ENCODE results near the gene ZNF440. TPM values are rescaled to one million over a fixed set of nuclear protein-coding genes. Genes with fewer than 3 reads are reported as not detected.

Gene ZNF440
- 3.6 and 5.1 TPM in 2 replicates for total RNA-seq

GRCh38 chr19:11814029-11814699 lies at the start of gene ZNF440:
Gene ZNF440, plus strand, starts transcription at chr19:11814273. Its CDS starts 175 bp downstream, at chr19:11814448.

GRCh38 chr19:11766597-11767591 lies 47.2 kb upstream of the ZNF440 start, which contains the start of gene ZNF441:
Gene ZNF441, plus strand, starts transcription at chr19:11767000. Its CDS starts 194 bp downstream, at chr19:11767194.

GRCh38 chr19:11798391-11799330 lies 15.4 kb upstream of the ZNF440 start, which contains the start of gene ZNF491:
Gene ZNF491, plus strand, starts transcription at chr19:11798523. Its CDS starts 7,431 bp downstream, at chr19:11805954.

GRCh38 chr19:11848594-11849469 lies 34.8 kb downstream of the ZNF440 start, which contains the start of gene ZNF439:
Gene ZNF439, plus strand, starts transcription at chr19:11848726. Its CDS starts 142 bp downstream, at chr19:11848868.

Other genes starting within 250 kb of the ZNF440 start
- 0.39 and 1.2 TPM in 2 replicates for gene ACP5, start 236.6 kb upstream of the ZNF440 start, total RNA-seq
- gene ZNF627, start 216.8 kb upstream of the ZNF440 start, total RNA-seq: 7.1 and 8.8 TPM in 2 replicates
- gene ZNF823, start 75.3 kb upstream of the ZNF440 start, total RNA-seq: 7.4 and 8.0 TPM in 2 replicates
- 2.8 and 3.0 TPM in 2 replicates for gene ZNF441, start 47.3 kb upstream of the ZNF440 start, total RNA-seq
- gene ZNF491, start 15.8 kb upstream of the ZNF440 start, total RNA-seq: 0.64 and 1.4 TPM in 2 replicates
- gene ZNF439, start 34.5 kb downstream of the ZNF440 start, total RNA-seq: 0.34 and 0.87 TPM in 2 replicates
- 5.4 and 9.2 TPM in 2 replicates for gene ZNF69, start 73.5 kb downstream of the ZNF440 start, total RNA-seq
- 2.3 and 3.6 TPM in 2 replicates for gene ZNF700, start 110.8 kb downstream of the ZNF440 start, total RNA-seq
- 0.27 and 0.30 TPM in 2 replicates for gene ZNF763, start 150.8 kb downstream of the ZNF440 start, total RNA-seq
- gene ZNF433, start 221.4 kb downstream of the ZNF440 start, total RNA-seq: 1.4 and 2.7 TPM in 2 replicates
- gene ZNF878, start 238.7 kb downstream of the ZNF440 start, total RNA-seq: 0.59 and 0.80 TPM in 2 replicates